ENCODE results near the gene ACVR2B. TPM values are rescaled to one million over a fixed set of nuclear protein-coding genes. Genes with fewer than 3 reads are reported as not detected.

The ACVR2B gene
- total and polyA plus RNA-seq, 10 of the 15 experiments (the other 5 are each of a cell fraction or from before 2014, with no cell fraction given): 0.27 to 2.9 (median 1.0) TPM

GRCh38 chr3:38500688-38501417 lies 47.2 kb downstream of the ACVR2B start (continued):
- TF ChIP-seq RELB (IDR thresholded peaks at IDR 0.05; ENCODE audit: low read depth): no peak
- TF ChIP-seq KDM1A (IDR thresholded peaks at IDR 0.05; ENCODE audit: borderline replicate concordance): no peak
- no peak for TF ChIP-seq HDAC6 (IDR thresholded peaks at IDR 0.05; ENCODE audit: unreplicated experiment)
- TF ChIP-seq NRF1 (conservative IDR thresholded peaks at IDR 0.05; ENCODE audit: low read depth, low read length): no peak
- TF ChIP-seq PML (IDR thresholded peaks at IDR 0.05; ENCODE audit: low read length): no peak

DNA sequence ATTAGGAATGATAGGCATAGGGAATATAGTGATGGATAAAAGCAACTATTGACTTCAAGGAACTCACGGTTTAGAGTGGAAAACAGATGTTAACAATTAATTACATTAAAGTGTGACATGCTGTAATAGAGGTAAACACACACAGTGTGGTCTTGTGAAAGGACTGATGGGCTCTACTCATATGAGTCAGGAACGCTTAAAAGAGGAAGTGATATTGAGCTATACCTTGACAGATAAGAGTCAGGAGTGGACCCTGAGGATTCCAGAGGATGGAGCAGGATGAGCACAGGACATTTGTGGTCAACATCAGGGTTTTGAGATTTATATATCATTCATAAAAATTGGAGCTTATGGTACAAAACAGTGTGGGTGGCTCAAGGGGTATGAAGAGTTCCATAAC lies 53.4 kb downstream of the ACVR2B start:
- H3K9me3 ChIP-seq (replicated peaks; ENCODE audit: control insufficient read depth, insufficient read depth, low read length): no peaks in the 10 kb centered on the region
- H3K4me1 ChIP-seq (ENCODE audit: control insufficient read depth, insufficient read depth, low read length): peaks cover 3% of the 10 kb centered on the region; the same call in 1 of the 2 replicates
- ChIA-PET CTCF (interaction anchor here (1.8 to 8.6 kb wide), 4 partner anchors 10 to 493 kb away, joined by 7 to 120 read pairs (median 14); partner anchors contain the start of genes EXOG and XYLB), RAD21 (ENCODE audit: unreplicated experiment) (interaction anchor here (1.6 to 2.0 kb wide), 2 partner anchors 10 to 13 kb away, joined by 8 to 10 read pairs; partner anchors contain the start of gene EXOG), SMC1A (ENCODE audit: uncharacterized antibody, unreplicated experiment) (interaction anchor here (1.3 to 2.0 kb wide), 2 partner anchors 8 to 14 kb away, joined by 3 to 8 read pairs; no protein-coding TSS in a partner anchor), POLR2A (interaction anchor here (0.5 to 0.9 kb wide), 2 partner anchors 11 to 400 kb away, joined by 3 to 8 read pairs; no protein-coding TSS in a partner anchor)
- in situ Hi-C loops (cut with MboI) (no loop called here), intact Hi-C loops (cut with micrococcal nuclease; ENCODE audit: unreplicated experiment) (no loop called here)
- no peak overlapping the region for H3K4me2 ChIP-seq (ENCODE audit: control insufficient read depth, insufficient read depth)
- 41% methylated on average over 2 of the region's 2 CpGs for WGBS (ENCODE audit: insufficient coverage, insufficient replicate concordance, low lambda C conversion rate, missing lambda C conversion rate)
- H3K36me3 ChIP-seq (ENCODE audit: control insufficient read depth in 2 of 2, insufficient read depth in 2 of 2, low read length in 1 of 2): peaks cover 0 to 7% of the 10 kb centered on the region in 2 experiments; a peak in 2 of 4 replicates
- no peaks in the 10 kb centered on the region for H3K27me3 ChIP-seq (replicated peaks in 1 of 2; ENCODE audit: control insufficient read depth in 2 of 2, insufficient read depth in 2 of 2, low read length in 1 of 2)
- no peaks in the 10 kb centered on the region for H4K20me1 ChIP-seq (ENCODE audit: control insufficient read depth, insufficient read depth)
- peak; percentile 31 for FAIRE-seq
- H3K9ac ChIP-seq (ENCODE audit: control insufficient read depth, insufficient read depth, low read length): no peak overlapping the region
- H3K79me2 ChIP-seq (ENCODE audit: control insufficient read depth, insufficient read depth, low read length): no peaks in the 10 kb centered on the region
- peak; percentile 33 for DNase-seq (ENCODE audit: low read depth, low spot score)
- H3K27ac ChIP-seq (ENCODE audit: control insufficient read depth, insufficient read depth): no peak overlapping the region
- no peak overlapping the region for H3K4me3 ChIP-seq
- no TSS peak for BruUV-seq (replicated peaks)
- ATAC-seq: peak; percentile 100
- no peak overlapping the region for H2AFZ ChIP-seq (ENCODE audit: control insufficient read depth, low read depth, low read length)
- TF ChIP-seq HCFC1 (IDR thresholded peaks at IDR 0.05; ENCODE audit: low read length) (no peak), BCL11A (IDR thresholded peaks at IDR 0.05; ENCODE audit: low read depth, low read length) (peak; percentile 78), KDM1A (IDR thresholded peaks at IDR 0.05; ENCODE audit: borderline replicate concordance) (no peak), TBL1XR1 (IDR thresholded peaks at IDR 0.05; ENCODE audit: low read depth, low read length) (no peak), SMC3 (IDR thresholded peaks at IDR 0.05; ENCODE audit: borderline replicate concordance, low read length) (no peak), ZNF687 (IDR thresholded peaks at IDR 0.05) (no peak), RAD21 (IDR thresholded peaks at IDR 0.05; ENCODE audit: insufficient read depth, low read depth, low read length) (no peak), RBBP5 (conservative IDR thresholded peaks at IDR 0.05) (no peak), POLR2AphosphoS2 (IDR thresholded peaks at IDR 0.05; ENCODE audit: low read depth, low read length) (no peak), NFIC (IDR thresholded peaks at IDR 0.05; ENCODE audit: low read depth, low read length) (peak; percentile 56; the same call in 1 of the 2 replicates), YBX1 (IDR thresholded peaks at IDR 0.05) (no peak), NR2F1 (conservative IDR thresholded peaks at IDR 0.05) (0 out of 2 replicates have a peak, but pooled peaks have one; percentile 20), IKZF1 (conservative IDR thresholded peaks at IDR 0.05) (peak; percentile 90), ZSCAN29 (IDR thresholded peaks at IDR 0.05) (no peak), YY1 (IDR thresholded peaks at IDR 0.05; ENCODE audit: low read depth, low read length) (no peak)
